Endothelial cell of umbilical vein (primary cell): Measurements from ENCODE around the gene EZH1. TPM values are rescaled to one million over a fixed set of nuclear protein-coding genes. Genes with fewer than 3 reads are reported as not detected.
A peak's percentile ranks its signal among the peaks of the same experiment; 100 is the strongest.

Source experiments
- BruUV-seq: library from RNA; stranded (reverse); fragments of 400-500 nt; replicated peaks from 2 replicates; lab custom pipeline; 2021; lab: Mats Ljungman, UMichigan
- CTCF ChIA-PET: fragments of 300-600, 350-600 bp; sonication (Branson Sonifier 250); formaldehyde crosslinking; loops from one replicate; lab custom pipeline; 2021; ENCODE audit warnings: antibody characterized with exemption, inconsistent platforms; lab: Charles Lee
- POLR2A ChIA-PET: fragments of 300-600, 350-600 bp; sonication (Branson Sonifier 250); formaldehyde crosslinking; loops from one replicate; lab custom pipeline; 2021; ENCODE audit warnings: antibody characterized with exemption, inconsistent platforms; lab: Charles Lee
- DNase-seq: peaks from one replicate; pipeline ENCODE4 v3.0.0-alpha.2; 2011; ENCODE audit warnings: low read depth, low spot score
- FAIRE-seq: peaks from 2 replicates; lab custom pipeline; 2011; peaks lifted over from hg19 to GRCh38; lab: Jason Lieb, UNC
- H2AFZ ChIP-seq: 2 replicates; pipeline ENCODE4 v1.6.0; 2012; ENCODE audit warnings: low read depth, low read length, control low read depth, inconsistent platforms
- H3K27ac ChIP-seq: 2 replicates; pipeline ENCODE4 v1.5.1; 2011; ENCODE audit warnings: low read depth, mild to moderate bottlenecking, control low read depth, low read length, moderate library complexity; ENCODE audit not compliant: insufficient read depth
- H3K27me3 ChIP-seq, 2 experiments: 2 replicates each; pipeline versions ENCODE4 v1.6.0 to v1.6.1; 2011; ENCODE audit warnings: low read length in 2 of 2, mixed read lengths in 1 of 2; ENCODE audit not compliant: control insufficient read depth in 2 of 2, insufficient read depth in 2 of 2
- H3K36me3 ChIP-seq, 2 experiments: 2 replicates in 1 of 2; 3 replicates in 1 of 2; pipeline ENCODE4 v1.5.1; 2011; ENCODE audit warnings: low read length in 2 of 2, mild to moderate bottlenecking in 1 of 2, moderate library complexity in 1 of 2; ENCODE audit not compliant: control insufficient read depth in 2 of 2, insufficient read depth in 2 of 2; ENCODE audit errors: extremely low read depth in 1 of 2
- H3K4me1 ChIP-seq: 3 replicates; pipeline ENCODE4 v1.5.1; 2011; ENCODE audit warnings: mild to moderate bottlenecking, low read length; ENCODE audit not compliant: control insufficient read depth, insufficient read depth; ENCODE audit errors: extremely low read depth
- H3K4me2 ChIP-seq: 2 replicates; pipeline ENCODE4 v1.6.1; 2011; ENCODE audit warnings: low read length, control low read depth, mixed read lengths; ENCODE audit not compliant: insufficient read depth
- H3K4me3 ChIP-seq, 3 experiments: fragments of 200-600 bp in 1 of 3; sonication (generic), shearing (Covaris generic) in 1 of 3; replicated peaks in 1 of 3; 2 replicates each; pipeline ENCODE4 v1.5.1; 2011 to 2016; ENCODE audit warnings: control low read depth in 3 of 3, low read length in 3 of 3, mild to moderate bottlenecking in 2 of 3, inconsistent platforms in 1 of 3, low read depth in 1 of 3, moderate library complexity in 1 of 3; ENCODE audit not compliant: insufficient read depth in 1 of 3
- H3K79me2 ChIP-seq: 2 replicates; pipeline ENCODE4 v1.6.0; 2012; ENCODE audit warnings: low read length, inconsistent platforms; ENCODE audit not compliant: control insufficient read depth, insufficient read depth
- H3K9ac ChIP-seq: replicated peaks from 2 replicates; pipeline ENCODE3; 2011; ENCODE audit warnings: low read length, control low read depth; ENCODE audit not compliant: insufficient read depth; ENCODE audit errors: extremely low read depth
- H3K9me1 ChIP-seq: replicated peaks from 3 replicates; pipeline ENCODE4 v1.6.0; 2011; ENCODE audit warnings: mild to moderate bottlenecking, low read length; ENCODE audit not compliant: control insufficient read depth, insufficient read depth; ENCODE audit errors: extremely low read depth
- H3K9me3 ChIP-seq: replicated peaks from 2 replicates; pipeline ENCODE4 v1.5.1; 2012; ENCODE audit warnings: low read length, inconsistent platforms; ENCODE audit not compliant: control insufficient read depth, insufficient read depth
- H4K20me1 ChIP-seq: replicated peaks from 2 replicates; pipeline ENCODE3; 2011; ENCODE audit warnings: mild to moderate bottlenecking, low read length; ENCODE audit not compliant: control insufficient read depth, insufficient read depth; ENCODE audit errors: extremely low read depth
- CTCF ChIP-seq, 2 donors: IDR thresholded peaks; 1 replicate in 1 of 2; 2 replicates in 1 of 2; pipeline ENCODE4 v1.5.1; 2011; ENCODE audit warnings: low read length in 2 of 2, mild to moderate bottlenecking in 2 of 2, moderate library complexity in 2 of 2, control low read depth in 1 of 2, inconsistent platforms in 1 of 2, low read depth in 1 of 2; ENCODE audit not compliant: insufficient read depth in 1 of 2; ENCODE audit errors: extremely low read depth in 1 of 2
- EZH2 ChIP-seq: IDR thresholded peaks from 2 replicates; pipeline ENCODE4 v1.6.1; 2012; ENCODE audit warnings: borderline replicate concordance, low read depth, mild to moderate bottlenecking, moderate library complexity, low read length, inconsistent platforms; ENCODE audit not compliant: severe bottlenecking
- FOS ChIP-seq: IDR thresholded peaks from 2 replicates; pipeline ENCODE4 v1.6.1; 2011; ENCODE audit warnings: mild to moderate bottlenecking, low read length, moderate library complexity, borderline replicate concordance; ENCODE audit not compliant: insufficient read depth
- GATA2 ChIP-seq: IDR thresholded peaks from 2 replicates; pipeline ENCODE4 v1.7.0; 2011; ENCODE audit warnings: low read depth, mild to moderate bottlenecking, moderate library complexity, mixed read lengths, low read length; ENCODE audit not compliant: insufficient read length, insufficient read depth
- JUN ChIP-seq: IDR thresholded peaks from 2 replicates; pipeline ENCODE4 v1.6.1; 2011; ENCODE audit warnings: borderline replicate concordance, low read depth; ENCODE audit not compliant: insufficient read length, insufficient read depth
- MAX ChIP-seq: IDR thresholded peaks from 2 replicates; pipeline ENCODE4 v1.6.1; 2011; ENCODE audit not compliant: insufficient read depth, insufficient read length
- MYC ChIP-seq: IDR thresholded peaks from one replicate; pipeline ENCODE4 v1.6.1; 2011; ENCODE audit warnings: mild to moderate bottlenecking, low read depth, low read length
- POLR2A ChIP-seq: IDR thresholded peaks from 2 replicates; pipeline ENCODE4 v1.6.1; 2012; ENCODE audit warnings: low read depth, mild to moderate bottlenecking, control low read depth, low read length
- POLR2AphosphoS5 ChIP-seq: IDR thresholded peaks from 2 replicates; pipeline ENCODE4 v1.6.1; 2012; ENCODE audit warnings: low read depth, mild to moderate bottlenecking, control low read depth, low read length, moderate library complexity; ENCODE audit not compliant: insufficient read depth
- dilution Hi-C: fragments of 300-500 bp; cut with MboI; formaldehyde crosslinking; loops from one replicate; pipeline ENCODE4 v1.15.0; 2019; ENCODE audit warnings: low sequenced_read_pairs; ENCODE audit not compliant: extremely low pct_ligation_motif_present
- intact Hi-C: fragments of 100-400 bp; cut with micrococcal nuclease; formaldehyde crosslinking; loops from one replicate; pipeline ENCODE4 v1.10.0; 2022
- polyA plus RNA-seq, 4 experiments: library from polyadenylated mRNA; depleted of rRNA in 3 of 4; stranded (reverse) in 3 of 4; unstranded in 1 of 4; fragments of >200 nt; gene quantifications; 2 replicates each; pipeline versions ENCODE4 v1.2.1 to v1.2.3, GENCODE V29; 2011 to 2012; ENCODE audit warnings: missing spikeins in 1 of 4
- total RNA-seq: library from RNA; stranded (reverse); gene quantifications from 2 replicates; pipeline ENCODE4 v1.2.3, GENCODE V29; 2021

EZH1 gene
- total and polyA plus RNA-seq, 2 donors (not counting 3 experiments of a cell fraction or from before 2014, with no cell fraction given): 31.4 to 33.7 TPM

- H3K4me1 ChIP-seq: peaks cover 10% of the 10 kb centered on the region
- TF ChIP-seq MYC: no peak
- no peak for TF ChIP-seq CTCF (IDR thresholded peaks at IDR 0.05; ENCODE audit: extremely low read depth in 1 of 2, insufficient read depth in 1 of 2, low read depth in 1 of 2, low read length in 2 of 2)
- TF ChIP-seq POLR2AphosphoS5: no peak
- TF ChIP-seq FOS: no peak
- TF ChIP-seq MAX: no peak
- TF ChIP-seq GATA2: no peak
- no peak for TF ChIP-seq POLR2A
- TF ChIP-seq EZH2: no peak
- no peak for TF ChIP-seq JUN
- peak overlapping the region; percentile 19 for H2AFZ ChIP-seq
- no peak overlapping the region for H3K27ac ChIP-seq
- DNase-seq: no peak
- H3K79me2 ChIP-seq: no peaks in the 10 kb centered on the region
- no peak overlapping the region for H3K4me3 ChIP-seq
- no peaks in the 10 kb centered on the region for H3K9me3 ChIP-seq
- no peak overlapping the region for H3K4me2 ChIP-seq
- ChIA-PET POLR2A (no interaction called here), CTCF (interaction anchor here (1.2 to 5.9 kb wide), 4 partner anchors 11 to 75 kb away, joined by 4 to 55 read pairs (median 5); partner anchors contain the start of genes BECN1 and RAMP2)
- H3K36me3 ChIP-seq: no peaks in the 10 kb centered on the region
- dilution Hi-C loops: no loop called here
- no peaks in the 10 kb centered on the region for H3K27me3 ChIP-seq
- H3K9me1 ChIP-seq: no peaks in the 10 kb centered on the region
- no peak overlapping the region for H3K9ac ChIP-seq
- intact Hi-C loops: no loop called here
- H4K20me1 ChIP-seq: no peaks in the 10 kb centered on the region
- no TSS peak for BruUV-seq
- no peak for FAIRE-seq
Observed at GRCh38 chr17:42748908-42749798, 4.3 kb upstream of the EZH1 start.
